ENCODE measurements around the gene PANK3. TPM values are rescaled to one million over a fixed set of nuclear protein-coding genes. Genes with fewer than 3 reads are reported as not detected.

The PANK3 gene

DNA sequence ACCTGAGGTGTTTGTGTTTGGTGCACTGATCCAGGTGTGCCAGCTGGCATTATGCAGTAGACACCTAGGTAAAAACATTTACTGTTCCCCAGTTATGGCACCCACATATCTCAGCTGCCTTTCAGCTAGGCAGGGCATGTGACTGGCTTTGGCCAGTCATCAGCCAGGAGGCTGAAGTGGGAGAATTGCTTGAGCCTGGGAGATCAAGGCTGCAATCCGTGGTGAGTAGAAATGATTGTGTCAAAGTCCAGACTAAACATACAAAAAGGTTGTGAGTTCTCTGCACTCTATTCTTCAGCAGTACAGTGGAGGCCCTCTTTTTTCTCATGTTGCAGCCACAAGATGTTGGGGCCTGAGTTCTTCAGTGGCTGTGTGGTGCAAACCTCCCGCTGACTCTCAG lies 53.3 kb downstream of the PANK3 start:
- H3K27me3 ChIP-seq (ENCODE audit: insufficient read depth, poor library complexity, severe bottlenecking): peaks cover 12% of the 10 kb centered on the region

DNA sequence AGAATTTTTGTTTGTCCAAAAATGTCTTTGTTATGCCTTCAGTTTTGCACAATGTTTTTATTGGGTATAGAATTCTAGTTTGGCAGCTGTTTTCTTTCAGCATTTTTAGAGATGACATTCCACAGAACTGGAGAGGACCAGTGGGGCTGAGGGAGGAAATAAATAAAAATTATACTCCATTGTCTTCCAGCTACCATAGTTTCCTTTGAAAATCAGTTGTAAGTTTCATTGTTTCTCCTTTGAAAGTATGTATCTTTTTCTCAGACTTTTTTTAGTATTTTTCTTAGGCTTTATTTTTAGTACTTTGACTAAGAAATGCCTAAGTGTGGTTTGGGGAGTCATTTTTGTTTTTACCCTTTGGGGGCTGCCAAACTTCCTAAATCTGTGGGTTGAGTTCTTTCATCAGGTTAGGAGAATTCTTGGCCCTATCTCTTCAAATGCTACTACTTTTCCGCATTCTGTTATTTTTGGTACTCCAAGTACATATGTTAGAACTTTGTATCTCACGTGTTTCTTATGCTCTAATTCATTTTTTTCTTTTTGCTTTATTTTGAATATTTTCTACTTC lies 65.2 kb downstream of the PANK3 start:
- no peak for TF ChIP-seq POLR2AphosphoS5 (IDR thresholded peaks at IDR 0.05; ENCODE audit: low read depth)
- TF ChIP-seq, protein P1, sequence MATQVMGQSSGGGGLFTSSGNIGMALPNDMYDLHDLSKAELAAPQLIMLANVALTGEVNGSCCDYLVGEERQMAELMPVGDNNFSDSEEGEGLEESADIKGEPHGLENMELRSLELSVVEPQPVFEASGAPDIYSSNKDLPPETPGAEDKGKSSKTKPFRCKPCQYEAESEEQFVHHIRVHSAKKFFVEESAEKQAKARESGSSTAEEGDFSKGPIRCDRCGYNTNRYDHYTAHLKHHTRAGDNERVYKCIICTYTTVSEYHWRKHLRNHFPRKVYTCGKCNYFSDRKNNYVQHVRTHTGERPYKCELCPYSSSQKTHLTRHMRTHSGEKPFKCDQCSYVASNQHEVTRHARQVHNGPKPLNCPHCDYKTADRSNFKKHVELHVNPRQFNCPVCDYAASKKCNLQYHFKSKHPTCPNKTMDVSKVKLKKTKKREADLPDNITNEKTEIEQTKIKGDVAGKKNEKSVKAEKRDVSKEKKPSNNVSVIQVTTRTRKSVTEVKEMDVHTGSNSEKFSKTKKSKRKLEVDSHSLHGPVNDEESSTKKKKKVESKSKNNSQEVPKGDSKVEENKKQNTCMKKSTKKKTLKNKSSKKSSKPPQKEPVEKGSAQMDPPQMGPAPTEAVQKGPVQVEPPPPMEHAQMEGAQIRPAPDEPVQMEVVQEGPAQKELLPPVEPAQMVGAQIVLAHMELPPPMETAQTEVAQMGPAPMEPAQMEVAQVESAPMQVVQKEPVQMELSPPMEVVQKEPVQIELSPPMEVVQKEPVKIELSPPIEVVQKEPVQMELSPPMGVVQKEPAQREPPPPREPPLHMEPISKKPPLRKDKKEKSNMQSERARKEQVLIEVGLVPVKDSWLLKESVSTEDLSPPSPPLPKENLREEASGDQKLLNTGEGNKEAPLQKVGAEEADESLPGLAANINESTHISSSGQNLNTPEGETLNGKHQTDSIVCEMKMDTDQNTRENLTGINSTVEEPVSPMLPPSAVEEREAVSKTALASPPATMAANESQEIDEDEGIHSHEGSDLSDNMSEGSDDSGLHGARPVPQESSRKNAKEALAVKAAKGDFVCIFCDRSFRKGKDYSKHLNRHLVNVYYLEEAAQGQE (IDR thresholded peaks at IDR 0.05; ENCODE audit: insufficient replicate concordance, low read depth): no peak
- TF ChIP-seq, protein P2, sequence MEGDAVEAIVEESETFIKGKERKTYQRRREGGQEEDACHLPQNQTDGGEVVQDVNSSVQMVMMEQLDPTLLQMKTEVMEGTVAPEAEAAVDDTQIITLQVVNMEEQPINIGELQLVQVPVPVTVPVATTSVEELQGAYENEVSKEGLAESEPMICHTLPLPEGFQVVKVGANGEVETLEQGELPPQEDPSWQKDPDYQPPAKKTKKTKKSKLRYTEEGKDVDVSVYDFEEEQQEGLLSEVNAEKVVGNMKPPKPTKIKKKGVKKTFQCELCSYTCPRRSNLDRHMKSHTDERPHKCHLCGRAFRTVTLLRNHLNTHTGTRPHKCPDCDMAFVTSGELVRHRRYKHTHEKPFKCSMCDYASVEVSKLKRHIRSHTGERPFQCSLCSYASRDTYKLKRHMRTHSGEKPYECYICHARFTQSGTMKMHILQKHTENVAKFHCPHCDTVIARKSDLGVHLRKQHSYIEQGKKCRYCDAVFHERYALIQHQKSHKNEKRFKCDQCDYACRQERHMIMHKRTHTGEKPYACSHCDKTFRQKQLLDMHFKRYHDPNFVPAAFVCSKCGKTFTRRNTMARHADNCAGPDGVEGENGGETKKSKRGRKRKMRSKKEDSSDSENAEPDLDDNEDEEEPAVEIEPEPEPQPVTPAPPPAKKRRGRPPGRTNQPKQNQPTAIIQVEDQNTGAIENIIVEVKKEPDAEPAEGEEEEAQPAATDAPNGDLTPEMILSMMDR (IDR thresholded peaks at IDR 0.05; ENCODE audit: insufficient read depth, low read length): no peak
- no peak for TF ChIP-seq GABPA (IDR thresholded peaks at IDR 0.05; ENCODE audit: low read depth)
- no peak for TF ChIP-seq SPI1 (IDR thresholded peaks at IDR 0.05; ENCODE audit: borderline replicate concordance, low read depth)
- no peak overlapping the region for H3K4me3 ChIP-seq (replicated peaks; ENCODE audit: insufficient read depth, low read length)
- no peaks in the 10 kb centered on the region for H3K27me3 ChIP-seq (ENCODE audit: insufficient read depth, poor library complexity, severe bottlenecking)
- no peak for DNase-seq (ENCODE audit: low read depth in 1 of 2, low spot score in 1 of 2)
- H3K27ac ChIP-seq (replicated peaks): no peak overlapping the region

More for the DNA sequence above, 53.3 kb downstream of the PANK3 start:
- Histone ChIP-seq H3K27ac (replicated peaks) (no peak overlapping the region), H3K4me3 (replicated peaks; ENCODE audit: insufficient read depth, low read length) (no peak overlapping the region)
- TF ChIP-seq GABPA (IDR thresholded peaks at IDR 0.05; ENCODE audit: low read depth): no peak
- TF ChIP-seq, protein P1 (IDR thresholded peaks at IDR 0.05; ENCODE audit: insufficient replicate concordance, low read depth): no peak
- no peak for TF ChIP-seq SPI1 (IDR thresholded peaks at IDR 0.05; ENCODE audit: borderline replicate concordance, low read depth)
- DNase-seq (ENCODE audit: low read depth in 1 of 2, low spot score in 1 of 2): no peak

DNA sequence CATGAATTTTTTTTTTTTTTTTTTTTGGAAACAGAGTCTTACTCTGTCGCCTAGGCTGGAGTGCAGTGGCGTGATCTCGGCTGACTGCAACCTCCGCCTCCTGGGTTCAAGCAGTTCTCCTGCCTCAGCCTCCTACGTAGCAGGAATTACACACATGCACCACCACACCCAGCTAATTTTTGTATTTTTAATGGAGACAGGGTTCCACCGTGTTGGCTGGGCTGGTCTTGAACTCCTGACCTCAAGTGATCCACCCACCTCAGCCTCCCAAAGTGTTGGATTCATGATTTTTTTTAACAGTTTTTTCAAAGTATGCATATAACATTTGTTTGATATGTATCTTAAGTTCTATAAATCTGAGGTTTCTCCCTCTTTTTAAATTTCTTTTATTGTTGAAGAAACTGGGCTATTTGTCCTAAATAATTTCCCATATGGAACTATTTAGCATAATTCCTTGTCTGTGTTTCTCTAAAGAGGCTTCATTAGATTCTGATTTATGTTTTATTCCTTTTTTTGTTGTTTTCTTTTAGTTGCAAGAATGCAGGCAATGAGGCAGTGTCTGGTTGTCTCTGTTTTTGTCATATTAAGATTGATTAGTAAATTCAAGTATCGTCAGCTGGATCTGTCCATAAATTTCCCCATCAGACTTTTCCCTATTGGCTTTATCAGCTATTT lies 76.5 kb downstream of the PANK3 start:
- H3K27ac ChIP-seq (replicated peaks): no peak overlapping the region
- no peak for DNase-seq (ENCODE audit: low read depth in 1 of 2, low spot score in 1 of 2)
- TF ChIP-seq POLR2AphosphoS5 (IDR thresholded peaks at IDR 0.05; ENCODE audit: low read depth) (no peak), GABPA (IDR thresholded peaks at IDR 0.05; ENCODE audit: low read depth) (no peak), SPI1 (IDR thresholded peaks at IDR 0.05; ENCODE audit: borderline replicate concordance, low read depth) (no peak)
- TF ChIP-seq, protein P2 (IDR thresholded peaks at IDR 0.05; ENCODE audit: insufficient read depth, low read length): no peak
- TF ChIP-seq, protein P1 (IDR thresholded peaks at IDR 0.05; ENCODE audit: insufficient replicate concordance, low read depth): no peak
- H3K27me3 ChIP-seq (ENCODE audit: insufficient read depth, poor library complexity, severe bottlenecking): no peaks in the 10 kb centered on the region
- H3K4me3 ChIP-seq (replicated peaks; ENCODE audit: insufficient read depth, low read length): no peak overlapping the region

Small RNAs within 50 kb of the gene (microRNA-seq; reads per million reads assigned to microRNA genes)
- gene MIR103A1 (not detected), gene MIR103B1 (not detected)
